ENCODE data around the gene RPS6KA2.

RPS6KA2 gene

GRCh38 chr6:166459906-166460305 is 167.1 kb downstream of the RPS6KA2 start:
- no peak for DNase-seq

- no peak for DNase-seq
Observed at GRCh38 chr6:166459272-166459671, 167.8 kb downstream of the RPS6KA2 start.

- no peak for DNase-seq
Observed at GRCh38 chr6:166456395-166457156, 170.5 kb downstream of the RPS6KA2 start.

- no peak for DNase-seq
Observed at GRCh38 chr6:166454692-166455515, 172.1 kb downstream of the RPS6KA2 start.

- no peak for DNase-seq
Observed at GRCh38 chr6:166453651-166454050, 173.4 kb downstream of the RPS6KA2 start.

GRCh38 chr6:166450167-166450873 is 176.7 kb downstream of the RPS6KA2 start:
- no peak for DNase-seq

- no peak for DNase-seq
Observed at GRCh38 chr6:166449641-166450040, 177.4 kb downstream of the RPS6KA2 start.

- DNase-seq, result no peak
Observed at GRCh38 chr6:166449036-166449435, 178.0 kb downstream of the RPS6KA2 start.

GRCh38 chr6:166448432-166448831 is 178.6 kb downstream of the RPS6KA2 start:
- no peak for DNase-seq

GRCh38 chr6:166446567-166447065 is 180.4 kb downstream of the RPS6KA2 start:
- DNase-seq, result no peak

GRCh38 chr6:166446146-166446545 is 180.9 kb downstream of the RPS6KA2 start:
- no peak for DNase-seq

GRCh38 chr6:166444446-166444845 is 182.6 kb downstream of the RPS6KA2 start:
- DNase-seq, result no peak

- no peak for DNase-seq
Observed at GRCh38 chr6:166443166-166443565, 183.9 kb downstream of the RPS6KA2 start.

GRCh38 chr6:166442131-166442685 is 184.8 kb downstream of the RPS6KA2 start:
- DNase-seq, result no peak

GRCh38 chr6:166441325-166442078 is 185.5 kb downstream of the RPS6KA2 start:
- DNase-seq, result no peak

- no peak for DNase-seq
Observed at GRCh38 chr6:166440729-166441128, 186.3 kb downstream of the RPS6KA2 start.

GRCh38 chr6:166440106-166440505 is 186.9 kb downstream of the RPS6KA2 start:
- no peak for DNase-seq

GRCh38 chr6:166439366-166440091 is 187.5 kb downstream of the RPS6KA2 start:
- no peak for DNase-seq

GRCh38 chr6:166438211-166438861 is 188.7 kb downstream of the RPS6KA2 start:
- DNase-seq, result no peak

- DNase-seq, result no peak
Observed at GRCh38 chr6:166437661-166438060, 189.4 kb downstream of the RPS6KA2 start.

Data from NK-92 treated with Interleukin-12 subunit alpha and Interleukin-12 subunit beta, amount 100 ng/mL, for 24 hours (cell line).